ENCODE measurements around the gene ARMC6.

Gene ARMC6

DNA sequence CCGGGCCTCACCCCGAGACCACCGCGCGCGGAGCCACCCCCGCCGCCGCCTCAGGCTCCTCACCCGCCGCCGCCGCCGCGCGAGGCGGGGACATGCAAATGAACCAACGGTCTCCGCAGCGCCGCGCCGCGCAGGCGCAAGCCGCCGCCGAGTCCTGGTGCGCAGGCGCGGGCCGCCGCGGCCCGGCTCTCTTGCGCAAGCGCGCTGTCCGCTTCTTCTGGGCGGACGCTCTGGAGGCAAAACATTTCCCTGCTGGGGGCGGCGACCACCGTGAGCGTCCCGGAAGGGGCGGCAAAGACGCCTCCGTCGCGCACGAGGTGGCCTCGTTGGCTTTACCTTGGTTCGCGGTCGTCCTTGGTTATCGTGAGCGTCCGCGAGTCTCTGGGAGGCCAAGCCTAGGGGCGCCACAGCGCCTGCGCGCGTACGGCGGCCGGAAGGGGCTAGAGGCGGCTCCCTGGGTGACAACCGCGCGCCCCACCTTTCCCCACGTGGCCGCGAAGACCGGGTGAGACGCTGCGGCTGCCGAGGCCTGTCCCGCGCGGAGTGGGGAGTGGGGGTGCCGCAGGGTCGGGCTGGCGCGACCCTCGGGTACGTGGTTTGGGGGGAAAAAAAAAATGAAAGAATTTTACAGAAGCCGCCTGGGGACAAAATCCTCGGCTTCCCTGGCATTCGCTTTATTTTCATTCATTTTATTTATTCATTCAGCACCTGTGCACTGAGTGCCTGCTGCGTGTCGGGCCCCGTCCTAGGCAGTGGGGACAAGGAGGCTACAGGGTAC, at the start of gene ARMC6, which contains the start of gene SUGP2:
Gene ARMC6, plus strand, starts transcription at position 178 of the 778 bp plus-strand sequence. CDS start 607 bp downstream, outside the sequence.
Gene SUGP2, minus strand, starts transcription at position 92 of the 778 bp plus-strand sequence. CDS start 2,446 bp downstream, outside the sequence.
- DNase-seq, result peak; percentile 85 to 99 (median 92)

- no peak for DNase-seq
Measured at GRCh38 chr19:18984251-18984650, 49.2 kb upstream of the ARMC6 start.

DNA sequence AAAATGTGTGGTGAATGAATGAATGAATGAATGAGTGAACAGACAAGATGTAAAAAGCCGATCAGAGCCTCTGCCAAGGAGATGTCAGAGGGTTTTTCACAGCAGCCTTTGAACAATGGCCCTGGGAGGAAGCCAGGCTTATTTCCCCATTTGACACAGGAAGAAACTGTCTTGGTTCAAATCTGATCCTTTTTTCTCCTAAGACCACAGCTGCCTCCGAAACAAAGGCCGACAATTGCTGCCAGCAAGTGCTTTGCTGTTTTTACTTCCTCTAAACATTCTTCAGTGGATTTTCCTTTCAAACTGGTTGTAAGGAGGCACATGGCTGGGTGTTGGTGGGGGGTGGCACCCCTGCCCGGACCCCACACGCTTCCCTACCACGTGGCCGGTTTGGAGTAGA, 48.1 kb upstream of the ARMC6 start:
- DNase-seq, result no peak

DNA sequence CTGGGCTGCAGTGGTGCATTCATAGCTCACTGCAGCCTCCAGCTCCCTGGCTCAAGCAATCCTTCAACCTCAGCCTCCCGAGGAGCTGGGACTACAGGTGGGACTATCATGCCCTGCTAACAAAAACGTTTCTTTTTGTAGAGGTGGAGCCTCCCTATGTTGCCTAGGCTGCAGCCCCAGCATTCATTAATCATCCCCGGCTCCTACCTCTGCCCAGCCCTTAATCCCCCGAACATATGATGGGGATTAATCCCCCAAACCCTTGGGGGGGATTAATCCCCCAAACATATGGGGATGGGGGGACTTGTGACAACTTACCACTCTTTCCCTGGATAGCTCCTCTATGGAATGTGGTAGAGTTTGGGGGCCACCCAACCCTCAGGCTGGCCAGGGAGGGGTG, 45.9 kb upstream of the ARMC6 start:
- DNase-seq, result no peak

GRCh38 chr19:18989316-18989715, 44.1 kb upstream of the ARMC6 start:
- no peak for DNase-seq

- no peak for DNase-seq
Measured at GRCh38 chr19:18990128-18990708, 43.2 kb upstream of the ARMC6 start.

GRCh38 chr19:18991006-18991405, 42.4 kb upstream of the ARMC6 start:
- no peak for DNase-seq

DNA sequence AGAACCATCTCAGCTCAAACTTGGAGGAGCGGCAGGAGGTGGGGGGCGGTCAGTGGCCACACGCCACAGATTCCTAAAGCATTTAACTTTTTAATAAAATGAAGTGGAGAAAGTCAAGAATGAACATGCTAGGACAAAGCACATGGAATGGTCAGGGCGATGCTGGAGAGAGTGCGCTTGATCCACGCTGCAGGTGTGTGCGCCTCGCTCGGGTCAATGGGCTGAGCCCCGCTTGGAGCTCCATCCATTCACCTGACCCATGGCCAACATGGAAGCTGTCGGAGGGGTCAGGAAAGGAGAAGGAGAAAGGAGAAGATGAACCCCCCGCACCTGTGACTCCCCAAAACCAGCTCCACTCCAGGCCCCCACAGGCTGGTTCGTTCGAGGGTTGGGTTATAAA, 41.9 kb upstream of the ARMC6 start:
- no peak for DNase-seq

DNA sequence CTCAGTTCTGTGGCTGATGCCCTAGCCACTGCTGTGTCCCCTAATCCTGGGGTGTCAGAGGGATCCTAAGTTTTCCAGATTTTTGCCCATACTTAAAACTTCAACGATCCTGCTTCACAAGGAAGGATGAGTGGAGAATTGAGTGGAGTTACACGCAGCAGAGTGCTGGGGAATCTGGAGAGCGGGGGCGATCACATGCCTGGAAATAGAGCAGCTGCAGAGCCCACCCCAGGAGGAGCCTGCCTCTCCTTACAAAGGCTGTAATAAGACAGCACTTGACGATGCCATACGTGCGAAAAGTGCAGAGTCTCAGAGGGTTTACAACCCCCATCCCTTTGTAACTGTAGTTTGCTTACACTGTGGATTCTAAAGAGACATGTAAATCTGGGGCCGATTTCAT, 40.7 kb upstream of the ARMC6 start:
- DNase-seq, result no peak

DNA sequence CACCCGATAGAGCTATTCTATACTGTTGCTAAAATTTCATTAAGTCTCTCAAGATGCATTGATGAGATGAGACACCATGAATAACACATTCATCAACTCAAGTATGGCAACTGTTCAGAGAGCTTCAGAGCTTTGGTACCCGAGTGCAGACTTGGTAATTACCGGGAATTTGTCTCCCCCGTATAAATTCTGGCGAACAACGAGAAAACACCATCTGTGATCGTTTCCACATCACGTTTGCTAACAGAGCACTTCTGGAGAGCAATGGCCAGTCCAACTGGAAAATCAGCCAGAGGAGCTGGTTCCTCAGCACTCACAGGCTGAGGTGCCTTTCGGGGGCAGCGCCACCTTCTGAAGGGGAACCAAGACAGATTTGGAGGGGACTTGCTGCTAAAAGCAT, 40.3 kb upstream of the ARMC6 start:
- DNase-seq, result no peak

GRCh38 chr19:18995804-18996241, 37.6 kb upstream of the ARMC6 start:
- DNase-seq, result no peak

- DNase-seq, result no peak
Measured at GRCh38 chr19:18996351-18996750, 37.1 kb upstream of the ARMC6 start.

DNA sequence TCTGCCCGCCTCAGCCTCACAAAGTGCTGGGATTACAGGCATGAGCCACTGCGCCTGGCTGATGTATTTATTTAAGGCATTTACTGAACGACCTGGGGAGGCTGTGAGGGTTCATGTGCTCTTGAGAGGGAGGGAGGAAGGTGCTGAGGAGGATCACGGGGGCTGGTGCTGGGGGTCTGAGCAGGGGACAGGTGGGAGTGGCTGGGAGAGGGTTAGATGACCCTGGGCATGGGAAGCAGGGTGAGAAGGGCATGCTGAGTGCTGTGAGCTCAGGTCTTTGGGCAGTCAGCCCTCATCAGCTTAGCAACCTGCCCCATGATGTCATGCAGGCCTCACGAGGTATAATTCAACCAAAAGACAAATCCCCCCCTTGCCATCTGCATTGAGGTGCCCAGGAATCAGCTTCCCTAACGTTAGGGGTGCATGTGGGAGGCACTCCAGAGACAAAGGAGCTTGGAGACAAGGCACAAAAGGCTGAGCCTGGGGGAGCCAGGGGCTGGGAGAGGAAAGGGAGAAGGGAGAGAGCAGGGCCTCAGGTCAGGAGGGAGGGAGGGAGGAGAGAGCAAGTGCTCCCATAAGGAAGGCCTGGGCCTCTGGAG, 36.5 kb upstream of the ARMC6 start:
- DNase-seq, result no peak

DNA sequence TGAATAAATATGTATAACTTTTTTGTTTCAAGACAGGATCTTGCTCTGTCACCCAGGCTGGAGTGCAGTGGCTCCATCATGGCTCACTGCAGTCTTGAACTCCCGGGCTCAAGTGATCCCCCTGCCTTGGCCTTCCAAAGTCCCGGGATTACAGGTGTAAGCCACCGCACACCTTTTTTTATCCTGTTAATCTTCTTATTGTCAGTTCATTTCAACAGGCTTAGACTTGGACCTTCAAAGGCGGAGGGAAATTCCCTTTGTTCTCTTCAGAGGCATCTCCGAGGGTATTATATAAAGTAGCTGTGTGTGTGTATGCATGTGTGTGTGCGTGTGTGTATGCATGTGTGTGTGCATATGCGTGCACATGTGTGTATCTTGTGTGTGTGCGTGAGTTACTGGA, 35.1 kb upstream of the ARMC6 start:
- DNase-seq, result no peak

- no peak for DNase-seq
Measured at GRCh38 chr19:18999016-18999758, 34.2 kb upstream of the ARMC6 start.

DNA sequence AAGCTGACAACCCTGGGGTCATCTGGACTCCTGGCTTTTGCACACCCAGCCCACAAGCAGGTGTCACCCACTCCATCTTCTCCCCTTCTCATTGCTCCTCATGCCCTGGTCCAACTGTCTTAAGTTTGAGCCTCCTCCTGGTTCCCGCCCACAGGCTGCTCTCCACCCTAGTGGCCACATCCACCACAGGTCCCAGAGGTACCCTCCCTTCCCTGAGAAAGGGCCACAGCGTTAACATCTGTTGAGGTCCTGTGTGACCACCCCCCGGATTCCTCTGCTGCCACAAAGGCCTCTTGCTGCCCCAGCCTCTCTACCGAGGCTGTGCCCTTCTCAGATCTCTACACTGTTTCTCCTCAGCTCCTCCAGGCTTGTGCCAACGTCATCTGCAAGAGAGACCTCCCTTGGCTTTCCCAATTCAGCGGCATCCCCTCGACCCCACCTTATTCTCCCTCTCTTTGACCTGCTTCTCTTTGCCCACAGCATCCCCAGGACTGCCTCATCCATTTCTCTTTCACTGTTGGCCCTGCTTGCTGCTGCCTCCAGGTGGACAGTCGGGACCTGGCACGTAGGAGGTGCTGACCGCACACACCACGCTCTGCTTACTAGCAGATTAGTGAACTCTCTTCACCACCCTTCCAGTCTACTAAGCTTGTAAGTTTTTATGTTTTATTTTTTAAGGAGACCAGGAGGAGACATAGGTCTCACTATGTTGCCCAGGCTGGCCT, 33.3 kb upstream of the ARMC6 start:
- no peak for DNase-seq

GRCh38 chr19:19004144-19004543, 29.3 kb upstream of the ARMC6 start:
- DNase-seq, result no peak

DNA sequence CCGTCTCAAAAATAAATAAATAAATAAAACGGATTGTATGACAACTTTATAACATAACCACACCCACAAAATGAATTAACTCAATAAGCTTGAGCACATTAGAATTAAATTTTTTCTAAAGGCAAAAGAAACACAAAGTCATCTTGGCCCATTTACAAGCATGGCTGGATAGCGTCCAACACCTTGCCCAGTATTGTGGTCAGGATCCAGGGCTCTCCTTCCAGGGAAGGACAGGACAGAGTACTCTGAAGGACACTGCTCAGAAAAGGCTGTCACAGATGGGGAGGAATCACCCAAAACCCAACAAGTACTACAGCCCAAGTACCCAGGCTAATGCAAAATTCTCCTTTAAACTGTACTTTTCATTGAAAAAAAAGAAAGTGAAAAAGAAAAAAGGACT, 27.2 kb upstream of the ARMC6 start:
- DNase-seq, result no peak

GRCh38 chr19:19009951-19010350, 23.5 kb upstream of the ARMC6 start:
- DNase-seq, result no peak

DNA sequence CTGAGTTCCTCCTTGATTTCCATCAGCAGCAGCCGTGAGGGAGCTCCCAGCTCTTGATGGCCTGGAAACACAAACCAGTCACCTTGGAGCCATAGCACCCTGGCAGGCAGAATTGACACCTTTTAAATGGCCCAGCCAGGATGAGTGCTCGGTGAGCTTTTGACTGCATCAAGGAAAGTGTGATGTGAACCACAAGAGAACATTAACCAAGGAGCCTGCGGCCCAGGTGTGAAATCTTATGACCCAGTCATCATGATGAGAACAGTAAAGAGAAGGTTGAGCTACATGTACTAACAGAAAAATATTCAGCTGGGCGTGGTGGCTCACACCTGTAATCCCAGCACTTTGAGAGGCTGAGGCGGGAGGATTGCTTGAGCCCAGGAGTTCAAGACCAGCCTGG, 22.9 kb upstream of the ARMC6 start:
- DNase-seq, result no peak

GRCh38 chr19:19021115-19021514, 12.3 kb upstream of the ARMC6 start:
- DNase-seq, result no peak

- no peak for DNase-seq
Measured at GRCh38 chr19:19022380-19022961, 10.9 kb upstream of the ARMC6 start.
